Measurements from ENCODE around the gene GEMIN7.

Gene GEMIN7

GRCh38 chr19:45094137-45094536 lies 15.1 kb downstream of the GEMIN7 start:
- TF ChIP-seq CTCF (IDR thresholded peaks at IDR 0.05; ENCODE audit: low read depth, low read length, missing control alignments): no peak
- Histone ChIP-seq H3K27ac (no peak overlapping the region), H3K4me3 (ENCODE audit: low read depth, low read length) (peak overlapping the region; percentile 93), H3K36me3 (replicated peaks) (peaks cover 11% of the 10 kb centered on the region), H3K27me3 (replicated peaks) (no peaks in the 10 kb centered on the region)
- DNase-seq: no peak
- in situ Hi-C loops (cut with HindIII; ENCODE audit: low pct_ligation_motif_present, low sequenced_read_pairs): no loop called here

DNA sequence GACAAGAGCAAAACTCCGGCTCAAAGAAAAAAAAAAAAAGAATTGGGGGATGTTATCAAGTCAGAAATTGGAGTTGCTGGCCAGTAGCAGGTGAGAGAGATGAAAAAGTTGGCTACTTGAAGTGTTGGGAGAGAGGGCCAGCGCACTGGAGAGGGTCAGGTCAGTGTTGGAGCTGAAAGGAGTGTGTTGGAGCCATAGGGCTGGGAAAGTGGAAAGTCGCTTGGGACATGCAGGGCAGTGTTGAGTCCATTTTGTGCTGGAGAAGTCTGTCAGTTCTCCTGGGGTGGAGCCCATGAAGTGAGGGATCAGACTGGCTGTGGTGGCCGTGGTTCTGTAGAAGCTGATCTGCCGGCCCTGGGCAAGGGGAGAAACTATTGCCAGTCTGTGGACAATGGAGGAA lies 15.6 kb downstream of the GEMIN7 start:
- Histone ChIP-seq H3K36me3 (replicated peaks) (peaks cover 11% of the 10 kb centered on the region), H3K27ac (no peak overlapping the region), H3K27me3 (replicated peaks) (no peaks in the 10 kb centered on the region), H3K4me3 (ENCODE audit: low read depth, low read length) (peak overlapping the region; percentile 15)
- in situ Hi-C loops (cut with HindIII; ENCODE audit: low pct_ligation_motif_present, low sequenced_read_pairs): no loop called here
- no peak for TF ChIP-seq CTCF (IDR thresholded peaks at IDR 0.05; ENCODE audit: low read depth, low read length, missing control alignments)
- no peak for DNase-seq

- TF ChIP-seq CTCF (IDR thresholded peaks at IDR 0.05; ENCODE audit: low read depth, low read length, missing control alignments): no peak
- in situ Hi-C loops (cut with HindIII; ENCODE audit: low pct_ligation_motif_present, low sequenced_read_pairs): no loop called here
- Histone ChIP-seq H3K4me3 (ENCODE audit: low read depth, low read length) (no peak overlapping the region), H3K27ac (no peak overlapping the region), H3K36me3 (replicated peaks) (peaks cover 2% of the 10 kb centered on the region), H3K27me3 (replicated peaks) (no peaks in the 10 kb centered on the region)
- DNase-seq: no peak
Measured at GRCh38 chr19:45095496-45096413, 16.7 kb downstream of the GEMIN7 start.

DNA sequence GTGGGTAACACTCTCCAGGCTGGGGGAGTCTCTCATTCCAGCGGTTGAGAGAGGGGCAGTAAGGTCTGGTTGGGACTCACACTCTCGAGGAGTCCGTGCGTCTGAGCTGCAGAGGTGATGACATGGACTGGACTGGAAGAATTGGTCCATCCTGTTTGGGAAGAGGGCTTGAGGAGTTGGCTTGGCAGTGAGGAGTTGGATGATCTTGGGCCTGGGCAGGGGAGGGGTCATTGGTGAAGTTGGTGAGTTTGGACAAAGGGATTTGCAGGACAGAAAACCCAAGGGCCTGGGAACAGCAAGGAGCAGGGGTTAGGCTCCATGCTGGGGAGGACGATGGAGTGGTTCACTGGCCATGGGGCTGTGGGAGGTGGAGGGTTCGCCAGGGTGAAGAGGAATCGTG lies 17.6 kb downstream of the GEMIN7 start:
- no peak for TF ChIP-seq CTCF (IDR thresholded peaks at IDR 0.05; ENCODE audit: low read depth, low read length, missing control alignments)
- Histone ChIP-seq H3K27ac (no peak overlapping the region), H3K4me3 (ENCODE audit: low read depth, low read length) (no peak overlapping the region), H3K36me3 (replicated peaks) (no peaks in the 10 kb centered on the region), H3K27me3 (replicated peaks) (no peaks in the 10 kb centered on the region)
- no peak for DNase-seq
- in situ Hi-C loops (cut with HindIII; ENCODE audit: low pct_ligation_motif_present, low sequenced_read_pairs): no loop called here

DNA sequence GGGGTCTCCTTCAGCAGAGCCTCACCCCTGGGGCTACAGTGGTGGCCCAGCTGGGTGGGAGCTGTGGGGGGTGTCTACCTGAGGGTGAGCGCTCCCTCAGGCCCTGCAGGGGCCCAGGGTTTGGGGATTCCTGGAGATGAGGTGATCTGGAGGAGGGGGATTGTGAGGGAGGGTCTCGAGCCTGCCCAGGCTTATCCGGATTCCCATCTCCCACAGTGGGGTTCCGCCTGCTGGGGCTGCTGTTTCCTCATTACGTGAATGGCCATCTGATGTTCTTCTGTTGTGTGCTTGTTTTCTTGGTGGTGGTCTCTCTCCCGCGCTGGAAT lies 18.4 kb downstream of the GEMIN7 start:
- Histone ChIP-seq H3K27me3 (replicated peaks) (no peaks in the 10 kb centered on the region), H3K4me3 (ENCODE audit: low read depth, low read length) (no peak overlapping the region), H3K36me3 (replicated peaks) (no peaks in the 10 kb centered on the region), H3K27ac (no peak overlapping the region)
- TF ChIP-seq CTCF (IDR thresholded peaks at IDR 0.05; ENCODE audit: low read depth, low read length, missing control alignments): no peak
- DNase-seq: no peak
- in situ Hi-C loops (cut with HindIII; ENCODE audit: low pct_ligation_motif_present, low sequenced_read_pairs): no loop called here
